ENCODE measurements around the gene BHLHA15.
"Not testable (repeated sequence)": the region's sequence is repeated elsewhere in the genome, so short reads cannot be mapped to it uniquely, and the experiment has no call there.

Gene BHLHA15

GRCh38 chr7:98215561-98216495 lies 4.6 kb downstream of the BHLHA15 start:
- no peak for TF ChIP-seq CTCF (IDR thresholded peaks at IDR 0.05; ENCODE audit: low read depth, low read length, missing control alignments)
- no peak for DNase-seq (ENCODE audit: extremely low read depth, low read depth)
- H3K4me3 ChIP-seq (replicated peaks; ENCODE audit: low read depth, low read length) = no peak overlapping the region

- no peak for TF ChIP-seq CTCF (IDR thresholded peaks at IDR 0.05; ENCODE audit: low read depth, low read length, missing control alignments)
- H3K4me3 ChIP-seq (replicated peaks; ENCODE audit: low read depth, low read length) = no peak overlapping the region
- DNase-seq (ENCODE audit: extremely low read depth, low read depth) = no peak
Measured at GRCh38 chr7:98216941-98217622, 5.8 kb downstream of the BHLHA15 start.

- H3K4me3 ChIP-seq (replicated peaks; ENCODE audit: low read depth, low read length) = no peak overlapping the region
- DNase-seq (ENCODE audit: extremely low read depth, low read depth) = no peak
- no peak for TF ChIP-seq CTCF (IDR thresholded peaks at IDR 0.05; ENCODE audit: low read depth, low read length, missing control alignments)
Measured at GRCh38 chr7:98217623-98218582, 6.7 kb downstream of the BHLHA15 start.

GRCh38 chr7:98219382-98219781 lies 8.1 kb downstream of the BHLHA15 start:
- not testable (repeated sequence) for H3K4me3 ChIP-seq (replicated peaks; ENCODE audit: low read depth, low read length); DNase-seq (ENCODE audit: extremely low read depth, low read depth)

GRCh38 chr7:98221611-98222532 lies 10.6 kb downstream of the BHLHA15 start:
- no peak overlapping the region for H3K4me3 ChIP-seq (replicated peaks; ENCODE audit: low read depth, low read length)
- DNase-seq (ENCODE audit: extremely low read depth, low read depth) = no peak
- TF ChIP-seq CTCF (IDR thresholded peaks at IDR 0.05; ENCODE audit: low read depth, low read length, missing control alignments) = no peak

GRCh38 chr7:98222533-98223195 lies 11.4 kb downstream of the BHLHA15 start:
- H3K4me3 ChIP-seq (replicated peaks; ENCODE audit: low read depth, low read length) = no peak overlapping the region
- DNase-seq (ENCODE audit: extremely low read depth, low read depth) = no peak
- no peak for TF ChIP-seq CTCF (IDR thresholded peaks at IDR 0.05; ENCODE audit: low read depth, low read length, missing control alignments)

Measured in HFF-Myc (cell line).